HG03378 (cell line): ENCODE results near the gene NFIC.
"Not testable (repeated sequence)": the region's sequence is repeated elsewhere in the genome, so short reads cannot be mapped to it uniquely, and the experiment has no call there.

ENCODE experiments used
- ATAC-seq: cut with Tn5 transposase; IDR thresholded peaks from one replicate; pipeline ENCODE4 v1.9.1; 2021; ENCODE audit warnings: mild to moderate bottlenecking, moderate library complexity; ENCODE audit not compliant: unreplicated experiment

Gene NFIC

GRCh38 chr19:3506384-3507340 lies 140.3 kb downstream of the NFIC start:
- ATAC-seq, result peak; percentile 21

- ATAC-seq, result no peak
Measured at GRCh38 chr19:3507371-3508120, 141.2 kb downstream of the NFIC start.

GRCh38 chr19:3508121-3508661 lies 141.8 kb downstream of the NFIC start:
- ATAC-seq, result not testable (repeated sequence)

- no peak for ATAC-seq
Measured at GRCh38 chr19:3508771-3509535, 142.6 kb downstream of the NFIC start.

GRCh38 chr19:3509566-3509989 lies 143.2 kb downstream of the NFIC start:
- no peak for ATAC-seq

- no peak for ATAC-seq
Measured at GRCh38 chr19:3510727-3511126, 144.3 kb downstream of the NFIC start.

GRCh38 chr19:3511506-3512251 lies 145.3 kb downstream of the NFIC start:
- ATAC-seq, result no peak

- ATAC-seq, result no peak
Measured at GRCh38 chr19:3512562-3513228, 146.3 kb downstream of the NFIC start.

GRCh38 chr19:3513229-3514140 lies 147.1 kb downstream of the NFIC start:
- no peak for ATAC-seq

- no peak for ATAC-seq
Measured at GRCh38 chr19:3514930-3515329, 148.5 kb downstream of the NFIC start.

GRCh38 chr19:3515891-3516422 lies 149.6 kb downstream of the NFIC start:
- no peak for ATAC-seq

- ATAC-seq, result no peak
Measured at GRCh38 chr19:3516675-3517207, 150.4 kb downstream of the NFIC start.

- no peak for ATAC-seq
Measured at GRCh38 chr19:3517638-3518037, 151.3 kb downstream of the NFIC start.

GRCh38 chr19:3518255-3518654 lies 151.9 kb downstream of the NFIC start:
- no peak for ATAC-seq

GRCh38 chr19:3518659-3519058 lies 152.3 kb downstream of the NFIC start:
- ATAC-seq, result no peak
